A549 (cell line): ENCODE measurements around the gene CPED1. TPM values are rescaled to one million over a fixed set of nuclear protein-coding genes. Genes with fewer than 3 reads are reported as not detected.

ENCODE experiments used
- ATAC-seq, 2 experiments: fragments of 200-7000 bp in 1 of 2; fragments of >200 bp in 1 of 2; cut with Nextera tagmentation in 1 of 2; cut with Tn5 transposase in 1 of 2; 3 replicates each; pipeline versions ENCODE4 v1.8.0 to v1.9.1; 2018 to 2020; ENCODE audit warnings: mild to moderate bottlenecking in 1 of 2, moderate library complexity in 1 of 2
- CTCF ChIA-PET: fragments of 300-600 bp; sonication (Branson Sonifier 250); formaldehyde crosslinking; extraction: SDS; loops from one replicate; lab custom pipeline; 2021; ENCODE audit warnings: antibody characterized with exemption, inconsistent platforms; lab: Yijun Ruan, JAX
- POLR2A ChIA-PET: fragments of 350-600 bp; formaldehyde crosslinking; extraction: SDS; loops from one replicate; lab custom pipeline; 2021; ENCODE audit warnings: antibody characterized with exemption, inconsistent platforms; lab: Yijun Ruan, JAX
- DNase-seq, 2 experiments: peaks; one replicate each; pipeline versions ENCODE4 v3.0.0 to v3.0.0-alpha.2; 2011 to 2016; ENCODE audit warnings: low read depth in 1 of 2, low spot score in 1 of 2
- FAIRE-seq: peaks from 2 replicates; lab custom pipeline; 2011; peaks lifted over from hg19 to GRCh38; lab: Jason Lieb, UNC
- H3K27ac ChIP-seq, 2 experiments: fragments of >200 bp; sonication (Bioruptor Twin); formaldehyde crosslinking; 3 replicates each; pipeline ENCODE4 v1.5.1; 2016 to 2017
- H3K4me1 ChIP-seq: fragments of >200 bp; sonication (Bioruptor Twin); formaldehyde crosslinking; 3 replicates; pipeline ENCODE4 v1.6.1; 2016
- H3K4me2 ChIP-seq: fragments of >200 bp; sonication (Bioruptor Twin); formaldehyde crosslinking; 3 replicates; pipeline ENCODE4 v1.6.1; 2016
- H3K4me3 ChIP-seq: fragments of >200 bp; sonication (Bioruptor Twin); formaldehyde crosslinking; 3 replicates; pipeline ENCODE4 v1.5.1; 2016
- H3K9me3 ChIP-seq: fragments of >200 bp; sonication (Bioruptor Twin); formaldehyde crosslinking; 3 replicates; pipeline ENCODE4 v1.6.1; 2016
- ATOH8 ChIP-seq: fragments of 250-450 bp; sonication (Bioruptor Pico); IDR thresholded peaks from 2 replicates; pipeline ENCODE4 v1.5.0; 2020; ENCODE audit warnings: low read depth, mild to moderate bottlenecking, moderate library complexity
- CBX2 ChIP-seq: fragments of 200-600 bp; sonication (generic); IDR thresholded peaks from 2 replicates; pipeline ENCODE4 v1.6.1; 2016; ENCODE audit warnings: low read depth, mild to moderate bottlenecking, borderline replicate concordance
- CBX8 ChIP-seq: fragments of 200-600 bp; sonication (generic); IDR thresholded peaks from 2 replicates; pipeline ENCODE4 v1.6.1; 2016
- EP300 ChIP-seq, 2 experiments: fragments of >200 bp; sonication (Bioruptor Twin); formaldehyde crosslinking; IDR thresholded peaks; 2 replicates in 1 of 2; 3 replicates in 1 of 2; pipeline ENCODE4 v1.6.1; 2016 to 2017
- FOXS1 ChIP-seq: fragments of 250-450 bp; sonication (Bioruptor Pico); IDR thresholded peaks from 2 replicates; pipeline ENCODE4 v1.5.0; 2020; ENCODE audit warnings: mild to moderate bottlenecking, moderate library complexity
- HEYL ChIP-seq: fragments of 250-450 bp; sonication (Bioruptor Pico); IDR thresholded peaks from 2 replicates; pipeline ENCODE4 v1.8.0; 2021; ENCODE audit warnings: mild to moderate bottlenecking, moderate library complexity
- HOXB5 ChIP-seq: fragments of 250-450 bp; sonication (Bioruptor Pico); IDR thresholded peaks from 2 replicates; pipeline ENCODE4 v1.5.0; 2020; ENCODE audit warnings: mild to moderate bottlenecking, moderate library complexity
- JUN ChIP-seq, 2 experiments: fragments of >200 bp; sonication (Bioruptor Twin); formaldehyde crosslinking; IDR thresholded peaks; 2 replicates in 1 of 2; 3 replicates in 1 of 2; pipeline ENCODE4 v1.6.1; 2016 to 2017
- MAFK ChIP-seq: fragments of 450-650 bp; IDR thresholded peaks from 2 replicates; pipeline ENCODE4 v1.6.1; 2014; ENCODE audit not compliant: partially characterized antibody
- MAX ChIP-seq: IDR thresholded peaks from 2 replicates; pipeline ENCODE4 v1.6.1; 2012
- MAZ ChIP-seq: fragments of 150-350 bp; IDR thresholded peaks from 2 replicates; pipeline ENCODE4 v1.6.1; 2014; ENCODE audit warnings: antibody characterized with exemption, low read depth, low read length, borderline replicate concordance
- NPAS2 ChIP-seq: fragments of 250-450 bp; sonication (Bioruptor Pico); IDR thresholded peaks from 2 replicates; pipeline ENCODE4 v1.8.0; 2022; ENCODE audit warnings: mild to moderate bottlenecking, moderate library complexity, borderline replicate concordance
- PHF8 ChIP-seq: fragments of 200-600 bp; sonication (generic); IDR thresholded peaks from 2 replicates; pipeline ENCODE4 v1.6.1; 2016; ENCODE audit warnings: low read depth, mild to moderate bottlenecking, antibody characterized with exemption, moderate library complexity, borderline replicate concordance
- POLR2AphosphoS2 ChIP-seq: conservative IDR thresholded peaks from 2 replicates; pipeline ENCODE4 v1.6.1; 2012; ENCODE audit warnings: low read length, improper control_type of control experiment, inconsistent platforms
- RARB ChIP-seq: fragments of 250-450 bp; sonication (Bioruptor Pico); IDR thresholded peaks from 2 replicates; pipeline ENCODE4 v1.8.0; 2021; ENCODE audit warnings: mild to moderate bottlenecking, moderate library complexity
- RFX5 ChIP-seq: fragments of 450-650 bp; IDR thresholded peaks from 2 replicates; pipeline ENCODE4 v1.7.1; 2014; ENCODE audit warnings: antibody characterized with exemption, mild to moderate bottlenecking, moderate library complexity
- RNF2 ChIP-seq: fragments of 200-600 bp; sonication (generic); IDR thresholded peaks from 2 replicates; pipeline ENCODE4 v1.6.1; 2016; ENCODE audit warnings: low read depth, mild to moderate bottlenecking, antibody characterized with exemption, moderate library complexity, borderline replicate concordance
- TFCP2L1 ChIP-seq: fragments of 250-450 bp; sonication (Bioruptor Pico); IDR thresholded peaks from 2 replicates; pipeline ENCODE4 v1.5.0; 2021; ENCODE audit warnings: mild to moderate bottlenecking
- ZC3H11A ChIP-seq: fragments of 450-650 bp; IDR thresholded peaks from 2 replicates; pipeline ENCODE4 v1.6.1; 2014; ENCODE audit warnings: antibody characterized with exemption, mild to moderate bottlenecking
- ZFP36 ChIP-seq: fragments of 450-650 bp; IDR thresholded peaks from 2 replicates; pipeline ENCODE4 v1.6.1; 2014; ENCODE audit warnings: borderline replicate concordance; ENCODE audit not compliant: partially characterized antibody
- WGBS: methylation state at CpG from one replicate; pipeline ENCODE4 v1.1.6; 2017; ENCODE audit errors: missing lambda C conversion rate; 5-methylcytosine and 5-hydroxymethylcytosine counted together
- polyA plus RNA-seq, 4 experiments: library from polyadenylated mRNA; depleted of rRNA in 3 of 4; stranded (reverse); fragments of >200 nt; fragmentation: RNase III in 1 of 4; extraction: RNeasy Plus Mini Kit Qiagen cat#74134 plus additional on column Dnase treatment in 1 of 4; gene quantifications; 2 replicates in 3 of 4; 3 replicates in 1 of 4; pipeline ENCODE4 v1.2.3, GENCODE V29; 2011 to 2017
- TF ChIP-seq, protein P1 (sequence below): fragments of 250-450 bp; sonication (Bioruptor Pico); IDR thresholded peaks from 2 replicates; pipeline ENCODE4 v1.5.0; 2021; ENCODE audit warnings: mild to moderate bottlenecking, moderate library complexity, borderline replicate concordance
- TF ChIP-seq, protein P2 (sequence below): fragments of >200 bp; sonication (Bioruptor Twin); formaldehyde crosslinking; IDR thresholded peaks from 2 replicates; pipeline ENCODE4 v1.6.1; 2016
- TF ChIP-seq, protein P3 (sequence below): IDR thresholded peaks from 2 replicates; pipeline ENCODE4 v1.6.1; 2012; ENCODE audit warnings: low read depth, borderline replicate concordance

Gene CPED1
- polyA plus RNA-seq, 2 of the 4 experiments (the other 2 are of a cell fraction), result 0.03 TPM; not detected in 1

- ChIA-PET POLR2A (no interaction called here), CTCF (no interaction called here)
- Histone ChIP-seq H3K27ac (no peak overlapping the region), H3K4me1 (no peaks in the 10 kb centered on the region), H3K4me3 (no peak overlapping the region), H3K9me3 (no peaks in the 10 kb centered on the region), H3K4me2 (no peak overlapping the region)
- WGBS, result 22% methylated on average over 6 of the region's 6 CpGs
- FAIRE-seq, result no peak
- TF ChIP-seq ZFP36, result no peak
- TF ChIP-seq CBX2, result no peak
- TF ChIP-seq PHF8, result no peak
- no peak for TF ChIP-seq RNF2
- TF ChIP-seq EP300 (IDR thresholded peaks at IDR 0.05), result no peak
- TF ChIP-seq, protein P1, sequence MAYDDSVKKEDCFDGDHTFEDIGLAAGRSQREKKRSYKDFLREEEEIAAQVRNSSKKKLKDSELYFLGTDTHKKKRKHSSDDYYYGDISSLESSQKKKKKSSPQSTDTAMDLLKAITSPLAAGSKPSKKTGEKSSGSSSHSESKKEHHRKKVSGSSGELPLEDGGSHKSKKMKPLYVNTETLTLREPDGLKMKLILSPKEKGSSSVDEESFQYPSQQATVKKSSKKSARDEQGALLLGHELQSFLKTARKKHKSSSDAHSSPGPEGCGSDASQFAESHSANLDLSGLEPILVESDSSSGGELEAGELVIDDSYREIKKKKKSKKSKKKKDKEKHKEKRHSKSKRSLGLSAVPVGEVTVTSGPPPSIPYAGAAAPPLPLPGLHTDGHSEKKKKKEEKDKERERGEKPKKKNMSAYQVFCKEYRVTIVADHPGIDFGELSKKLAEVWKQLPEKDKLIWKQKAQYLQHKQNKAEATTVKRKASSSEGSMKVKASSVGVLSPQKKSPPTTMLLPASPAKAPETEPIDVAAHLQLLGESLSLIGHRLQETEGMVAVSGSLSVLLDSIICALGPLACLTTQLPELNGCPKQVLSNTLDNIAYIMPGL (CRISPR knock-in tag), result no peak
- TF ChIP-seq CBX8, result no peak
- no peak for TF ChIP-seq MAZ
- TF ChIP-seq HOXB5 (CRISPR knock-in tag), result no peak
- no peak for TF ChIP-seq RFX5
- TF ChIP-seq, protein P2, sequence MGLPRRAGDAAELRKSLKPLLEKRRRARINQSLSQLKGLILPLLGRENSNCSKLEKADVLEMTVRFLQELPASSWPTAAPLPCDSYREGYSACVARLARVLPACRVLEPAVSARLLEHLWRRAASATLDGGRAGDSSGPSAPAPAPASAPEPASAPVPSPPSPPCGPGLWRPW, result no peak
- TF ChIP-seq TFCP2L1 (CRISPR knock-in tag), result no peak
- DNase-seq, result no peak
- ATAC-seq, result no peak
These were observed 210.0 kb downstream of the CPED1 start for GRCh38 chr7:121198502-121198901.

DNA sequence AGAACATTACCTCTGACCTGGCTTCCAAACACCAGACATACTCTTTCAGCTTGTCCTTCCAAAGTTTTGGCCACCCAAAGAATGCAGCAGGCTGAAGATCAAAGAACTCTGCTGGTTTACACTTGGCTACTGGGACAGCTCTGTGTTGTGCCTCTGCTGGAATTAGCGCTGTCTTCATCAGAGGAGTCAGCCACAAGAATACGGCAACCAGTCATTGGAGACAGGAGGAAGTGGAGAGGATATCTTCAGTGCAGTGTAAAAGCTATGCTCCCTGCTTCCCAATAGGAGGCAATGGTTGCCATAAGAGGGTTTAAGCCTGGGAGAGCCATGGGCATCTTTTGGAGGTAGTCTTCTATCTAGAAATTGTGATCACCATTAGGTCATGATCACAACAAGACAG lies 213.6 kb downstream of the CPED1 start:
- Histone ChIP-seq H3K4me3 (no peak overlapping the region), H3K4me2 (no peak overlapping the region), H3K4me1 (no peaks in the 10 kb centered on the region), H3K9me3 (no peaks in the 10 kb centered on the region), H3K27ac (no peak overlapping the region)
- CTCF ChIA-PET, result interaction anchor here (0.5 kb wide), 1 partner anchor 727 kb away, joined by 3 read pairs; no protein-coding TSS in a partner anchor
- TF ChIP-seq ATOH8 (CRISPR knock-in tag) (no peak), MAFK (no peak), POLR2AphosphoS2 (no peak), MAX (no peak), RFX5 (no peak), MAZ (no peak), RARB (no peak), JUN (IDR thresholded peaks at IDR 0.05) (no peak), FOXS1 (CRISPR knock-in tag) (no peak), HEYL (no peak), ZC3H11A (no peak), NPAS2 (CRISPR knock-in tag) (no peak)
- TF ChIP-seq, protein P3, sequence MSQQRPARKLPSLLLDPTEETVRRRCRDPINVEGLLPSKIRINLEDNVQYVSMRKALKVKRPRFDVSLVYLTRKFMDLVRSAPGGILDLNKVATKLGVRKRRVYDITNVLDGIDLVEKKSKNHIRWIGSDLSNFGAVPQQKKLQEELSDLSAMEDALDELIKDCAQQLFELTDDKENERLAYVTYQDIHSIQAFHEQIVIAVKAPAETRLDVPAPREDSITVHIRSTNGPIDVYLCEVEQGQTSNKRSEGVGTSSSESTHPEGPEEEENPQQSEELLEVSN, result no peak
- DNase-seq (no peak), ATAC-seq (no peak), FAIRE-seq (no peak)
- WGBS, result 74% methylated on average over 2 of the region's 2 CpGs
- POLR2A ChIA-PET, result no interaction called here
